LNCAP (cell line): Measurements from ENCODE around the gene VPS41.

Source experiments
- TF ChIP-seq, protein P1 (sequence below): fragments of 450-650 bp; IDR thresholded peaks from 2 replicates; pipeline ENCODE4 v1.5.1; 2017; ENCODE audit warnings: mild to moderate bottlenecking

The VPS41 gene

DNA sequence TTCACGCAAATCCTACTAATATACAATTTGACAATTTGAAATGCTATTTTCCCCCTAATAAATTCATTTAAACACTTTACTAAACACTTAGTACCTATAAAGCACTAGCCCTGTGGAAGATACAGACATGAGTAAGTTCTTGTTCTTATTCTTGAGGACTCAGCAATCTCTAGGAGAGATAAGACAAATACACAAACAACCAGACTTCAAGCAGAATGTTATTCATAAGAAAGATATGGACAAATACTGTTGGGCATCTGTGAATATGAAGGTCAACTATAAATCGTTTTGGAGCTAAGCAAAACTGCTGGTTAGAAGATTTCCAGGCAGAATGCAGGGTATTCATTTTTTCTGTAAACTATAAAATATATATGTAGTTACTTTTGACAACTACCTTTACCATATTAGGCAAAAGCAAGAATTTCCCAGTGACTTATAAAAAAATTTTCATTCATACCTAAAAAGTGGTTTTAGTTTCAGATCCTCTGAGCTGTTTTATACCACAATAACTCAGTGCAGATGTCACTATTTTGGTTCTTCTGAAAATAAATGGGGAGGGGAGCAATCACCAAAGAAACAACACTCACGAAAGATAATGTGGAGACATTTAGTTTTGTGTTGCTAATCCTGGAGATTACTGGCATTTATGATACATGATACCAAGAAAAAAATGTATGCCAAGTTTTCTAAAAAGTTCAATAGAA lies 3.8 kb downstream of the VPS41 start:
- TF ChIP-seq, protein P1, sequence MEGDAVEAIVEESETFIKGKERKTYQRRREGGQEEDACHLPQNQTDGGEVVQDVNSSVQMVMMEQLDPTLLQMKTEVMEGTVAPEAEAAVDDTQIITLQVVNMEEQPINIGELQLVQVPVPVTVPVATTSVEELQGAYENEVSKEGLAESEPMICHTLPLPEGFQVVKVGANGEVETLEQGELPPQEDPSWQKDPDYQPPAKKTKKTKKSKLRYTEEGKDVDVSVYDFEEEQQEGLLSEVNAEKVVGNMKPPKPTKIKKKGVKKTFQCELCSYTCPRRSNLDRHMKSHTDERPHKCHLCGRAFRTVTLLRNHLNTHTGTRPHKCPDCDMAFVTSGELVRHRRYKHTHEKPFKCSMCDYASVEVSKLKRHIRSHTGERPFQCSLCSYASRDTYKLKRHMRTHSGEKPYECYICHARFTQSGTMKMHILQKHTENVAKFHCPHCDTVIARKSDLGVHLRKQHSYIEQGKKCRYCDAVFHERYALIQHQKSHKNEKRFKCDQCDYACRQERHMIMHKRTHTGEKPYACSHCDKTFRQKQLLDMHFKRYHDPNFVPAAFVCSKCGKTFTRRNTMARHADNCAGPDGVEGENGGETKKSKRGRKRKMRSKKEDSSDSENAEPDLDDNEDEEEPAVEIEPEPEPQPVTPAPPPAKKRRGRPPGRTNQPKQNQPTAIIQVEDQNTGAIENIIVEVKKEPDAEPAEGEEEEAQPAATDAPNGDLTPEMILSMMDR = no peak

DNA sequence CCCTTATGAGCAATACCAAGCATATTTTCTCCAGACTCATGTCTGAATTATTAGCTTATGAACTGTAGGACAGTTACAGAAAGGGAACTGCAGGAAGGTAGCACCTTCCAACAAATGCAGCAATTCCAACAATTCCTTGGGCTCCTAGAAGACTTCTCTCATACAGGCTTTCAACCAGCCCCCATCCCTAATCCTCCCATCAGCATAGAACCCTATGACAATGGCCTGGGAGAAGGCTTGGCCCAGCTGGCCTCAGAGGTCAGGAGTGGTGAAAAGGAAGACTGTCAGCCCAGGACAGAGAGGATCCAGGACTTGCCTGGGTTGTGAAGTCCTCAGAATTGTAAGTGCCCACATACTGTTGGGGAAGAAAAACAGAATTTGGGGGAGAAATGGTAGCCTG lies 5.9 kb downstream of the VPS41 start:
- TF ChIP-seq, protein P1 = no peak

DNA sequence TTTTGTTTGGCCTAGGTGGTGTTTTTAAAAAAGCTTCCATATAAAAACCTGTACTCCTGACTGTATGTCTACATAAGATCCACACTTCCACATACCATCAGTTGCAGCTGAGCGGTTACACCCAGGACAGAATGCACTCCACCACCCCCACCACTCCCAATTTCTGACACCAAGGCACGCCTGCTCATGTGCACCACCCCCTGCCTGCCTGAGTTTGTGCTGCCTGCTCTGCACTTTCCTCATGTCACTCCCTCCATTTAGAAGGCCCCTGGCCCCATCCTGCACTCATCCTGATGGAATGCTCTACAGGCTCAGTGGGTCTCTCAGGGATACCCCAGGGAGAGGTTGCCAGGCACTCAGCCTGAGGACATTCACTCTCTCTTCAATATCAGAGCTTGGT lies 6.5 kb downstream of the VPS41 start:
- TF ChIP-seq, protein P1 = no peak

DNA sequence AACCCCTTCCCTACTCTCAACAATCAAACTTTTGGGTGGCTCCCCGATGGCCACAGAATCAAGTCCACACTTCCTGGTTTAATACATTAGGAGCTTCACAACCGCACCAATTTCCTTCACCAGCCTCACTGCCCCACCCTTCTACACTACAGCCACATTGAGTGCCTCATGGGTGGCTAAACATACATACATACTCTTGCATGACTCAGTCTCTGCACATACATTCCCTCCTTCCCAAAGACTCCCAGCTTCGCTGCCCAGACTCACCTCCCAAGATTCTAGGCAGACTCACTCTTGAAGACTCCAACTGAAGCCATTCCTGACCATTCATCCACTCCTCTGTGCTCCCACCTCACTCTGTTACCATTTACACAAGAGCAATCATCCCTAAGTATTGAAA lies 15.9 kb downstream of the VPS41 start:
- TF ChIP-seq, protein P1 = no peak

DNA sequence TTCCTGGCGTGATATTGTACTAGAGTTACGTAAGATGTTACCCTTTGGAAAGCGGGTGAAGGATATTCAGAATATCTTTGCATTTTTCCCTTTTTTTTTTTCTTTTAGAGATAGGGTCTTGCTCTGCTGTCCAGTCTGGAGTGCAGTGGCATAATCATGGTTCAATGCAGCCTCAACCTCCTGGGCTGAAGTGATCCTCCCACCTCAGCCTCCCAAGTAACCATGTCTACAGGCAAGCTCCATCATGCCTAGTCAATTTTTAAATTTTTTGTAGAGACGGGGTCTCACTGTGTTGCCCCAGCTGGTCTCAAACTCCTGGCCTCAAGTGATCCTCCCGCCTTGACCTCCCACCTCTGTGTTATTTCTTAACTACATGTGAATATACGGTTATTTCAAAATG lies 18.4 kb downstream of the VPS41 start:
- TF ChIP-seq, protein P1 = no peak

DNA sequence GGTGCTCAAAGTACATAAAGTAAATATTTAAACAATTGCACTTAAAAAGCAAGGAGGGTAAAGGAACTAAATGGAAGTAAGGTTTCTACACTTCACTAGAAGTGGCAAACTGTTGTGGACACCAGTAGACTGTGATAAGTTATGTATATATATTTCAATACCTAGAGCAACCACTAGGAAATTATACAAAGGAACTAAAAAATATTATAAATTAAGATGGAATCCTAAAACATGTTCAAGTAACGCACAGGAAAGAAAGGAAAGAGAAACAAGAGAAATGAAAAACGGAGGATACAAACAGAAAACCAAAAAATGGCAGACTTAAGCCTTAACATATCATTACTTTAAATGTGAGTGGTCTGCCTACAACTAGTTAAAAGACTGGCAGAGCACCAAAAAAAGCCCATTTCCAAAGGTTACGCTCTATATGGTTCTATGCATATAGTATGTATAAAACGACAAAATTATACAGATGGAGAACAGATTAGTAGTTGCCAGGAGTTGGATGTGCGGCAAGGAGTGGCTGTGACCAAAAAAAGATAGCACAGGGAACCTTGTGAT lies 19.0 kb downstream of the VPS41 start:
- TF ChIP-seq, protein P1 = no peak

DNA sequence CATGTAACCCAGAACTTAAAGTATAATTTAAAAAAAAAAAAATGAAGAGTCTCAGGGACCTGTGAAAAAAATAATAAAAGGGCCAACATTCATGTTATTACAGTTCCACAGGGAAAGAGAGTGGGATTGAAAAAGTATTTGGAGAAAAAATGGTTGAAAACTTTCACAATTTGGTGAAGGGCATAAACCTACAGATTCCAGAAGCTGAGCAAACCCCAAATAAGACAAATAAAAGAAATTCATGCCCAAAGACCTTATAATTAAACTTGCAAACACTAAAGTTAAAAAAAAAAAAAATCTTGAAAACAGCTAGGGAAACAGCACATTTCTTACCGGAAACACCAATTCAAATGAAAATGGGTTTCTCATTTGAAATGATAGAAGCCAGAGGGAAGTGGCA lies 19.9 kb downstream of the VPS41 start:
- TF ChIP-seq, protein P1 = no peak
